ENCODE results near the gene CPEB4. TPM values are rescaled to one million over a fixed set of nuclear protein-coding genes. Genes with fewer than 3 reads are reported as not detected.

Gene CPEB4
- total RNA-seq, 1 experiment from 2014 or later: 8.7 TPM

DNA sequence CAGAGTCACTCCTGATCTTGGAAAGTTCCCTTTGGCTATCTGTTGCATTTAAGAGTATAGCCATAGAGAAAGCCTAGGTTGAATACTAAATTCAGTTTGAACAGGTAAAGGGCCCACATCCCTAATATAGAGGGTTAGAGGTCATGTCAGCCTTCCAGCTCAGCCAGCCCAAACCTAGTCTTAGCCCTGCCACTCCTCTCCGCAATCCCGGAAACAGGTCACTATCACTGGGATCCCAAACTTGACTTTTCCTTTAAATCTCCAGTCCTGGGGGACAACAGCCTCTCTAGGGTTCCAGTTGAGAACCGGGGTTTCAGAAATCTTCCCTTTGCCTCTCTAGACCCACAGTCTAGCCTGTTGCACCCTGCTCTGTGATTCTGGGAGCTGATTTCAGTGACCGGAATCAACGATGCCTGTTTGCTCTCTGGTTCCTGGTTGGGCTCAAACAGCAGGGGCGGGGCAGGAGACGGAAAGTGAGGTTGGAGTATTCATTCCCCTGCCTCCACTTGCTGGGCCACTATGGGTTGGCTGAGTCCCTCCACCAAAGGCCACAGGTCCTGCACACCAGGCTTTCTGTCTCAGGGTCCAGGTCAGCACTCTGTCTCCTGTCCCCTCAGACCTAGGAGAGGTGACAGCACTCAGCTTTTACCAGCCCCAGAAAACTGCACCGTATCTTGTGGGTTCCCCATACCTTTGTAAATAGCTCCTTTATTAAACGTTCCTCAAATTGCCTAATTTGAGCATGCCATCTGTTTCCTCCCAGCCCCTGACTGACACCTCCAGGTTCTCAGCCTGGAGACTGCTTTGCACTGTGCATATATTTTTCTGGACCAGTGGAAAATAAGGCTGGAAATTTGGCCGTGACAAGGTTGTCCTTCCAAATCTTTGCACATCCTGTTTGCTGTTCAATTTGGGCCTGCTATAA lies 23.8 kb upstream of the CPEB4 start:
- H4K91ac ChIP-seq (ENCODE audit: insufficient read length, low read depth, low read length): no peak overlapping the region
- Mint-ChIP-seq H3K9me3 (peaks cover 0 to 10% of the 10 kb centered on the region in 2 experiments; a peak in 2 of 5 replicates), H3K27ac (no peak overlapping the region), H3K27me3 (ENCODE audit: low read depth) (peaks cover 1% of the 10 kb centered on the region), H3K4me1 (peaks cover 20 to 24% of the 10 kb centered on the region in 2 experiments), H3K36me3 (ENCODE audit: insufficient read depth in 1 of 3, low read depth in 3 of 3) (peaks cover 0 to 4% (median 0%) of the 10 kb centered on the region in 3 experiments; a peak in 2 of 7 replicates), H3K4me3 (no peak overlapping the region)
- H3K56ac ChIP-seq (ENCODE audit: insufficient read length, low read depth, low read length): no peak overlapping the region
- no peak overlapping the region for H2BK5ac ChIP-seq (ENCODE audit: insufficient read length, low read length)
- no peak overlapping the region for H3K4me2 ChIP-seq (ENCODE audit: insufficient read depth, insufficient read length, low read length)
- TF ChIP-seq, protein P1, sequence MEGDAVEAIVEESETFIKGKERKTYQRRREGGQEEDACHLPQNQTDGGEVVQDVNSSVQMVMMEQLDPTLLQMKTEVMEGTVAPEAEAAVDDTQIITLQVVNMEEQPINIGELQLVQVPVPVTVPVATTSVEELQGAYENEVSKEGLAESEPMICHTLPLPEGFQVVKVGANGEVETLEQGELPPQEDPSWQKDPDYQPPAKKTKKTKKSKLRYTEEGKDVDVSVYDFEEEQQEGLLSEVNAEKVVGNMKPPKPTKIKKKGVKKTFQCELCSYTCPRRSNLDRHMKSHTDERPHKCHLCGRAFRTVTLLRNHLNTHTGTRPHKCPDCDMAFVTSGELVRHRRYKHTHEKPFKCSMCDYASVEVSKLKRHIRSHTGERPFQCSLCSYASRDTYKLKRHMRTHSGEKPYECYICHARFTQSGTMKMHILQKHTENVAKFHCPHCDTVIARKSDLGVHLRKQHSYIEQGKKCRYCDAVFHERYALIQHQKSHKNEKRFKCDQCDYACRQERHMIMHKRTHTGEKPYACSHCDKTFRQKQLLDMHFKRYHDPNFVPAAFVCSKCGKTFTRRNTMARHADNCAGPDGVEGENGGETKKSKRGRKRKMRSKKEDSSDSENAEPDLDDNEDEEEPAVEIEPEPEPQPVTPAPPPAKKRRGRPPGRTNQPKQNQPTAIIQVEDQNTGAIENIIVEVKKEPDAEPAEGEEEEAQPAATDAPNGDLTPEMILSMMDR (conservative IDR thresholded peaks at IDR 0.05): no peak
- H2BK15ac ChIP-seq (ENCODE audit: low read depth, low read length): no peak overlapping the region
- no peaks in the 10 kb centered on the region for H3K9me3 ChIP-seq (ENCODE audit: control insufficient read depth, low read depth, low read length)
- H3K4me1 ChIP-seq (ENCODE audit: insufficient read depth, low read length): no peaks in the 10 kb centered on the region; the same call in 1 of the 2 replicates
- no peak overlapping the region for H4K5ac ChIP-seq (ENCODE audit: insufficient read length, low read depth, low read length)
- H3K79me2 ChIP-seq (ENCODE audit: insufficient read depth, low read length): no peaks in the 10 kb centered on the region
- no peak overlapping the region for H2AK5ac ChIP-seq (ENCODE audit: insufficient read length, low read length)
- no peak for DNase-seq
- H3K79me1 ChIP-seq (ENCODE audit: insufficient read depth, low read depth, low read length, poor library complexity, severe bottlenecking): no peaks in the 10 kb centered on the region
- no peak overlapping the region for H2BK120ac ChIP-seq (ENCODE audit: low read depth, low read length, poor library complexity, severe bottlenecking)
- no peak overlapping the region for H3K18ac ChIP-seq (ENCODE audit: insufficient read length, low read depth, low read length)
- no peaks in the 10 kb centered on the region for H3K27me3 ChIP-seq (ENCODE audit: insufficient read depth, low read length)
- no peak overlapping the region for H2BK12ac ChIP-seq (ENCODE audit: insufficient read length, low read depth, low read length)
- H2BK20ac ChIP-seq (ENCODE audit: low read depth, low read length, poor library complexity, severe bottlenecking): no peak overlapping the region
- H3K27ac ChIP-seq (ENCODE audit: insufficient read length, low read depth, low read length): no peak overlapping the region
- no peak overlapping the region for H4K8ac ChIP-seq (replicated peaks; ENCODE audit: insufficient read length, low read depth, low read length)
- H3K23me2 ChIP-seq (ENCODE audit: insufficient read length, low read depth, low read length, poor library complexity, severe bottlenecking): no peaks in the 10 kb centered on the region
- H3K9ac ChIP-seq (ENCODE audit: extremely low read depth, insufficient read length, low read length): no peak overlapping the region
- H3K14ac ChIP-seq (ENCODE audit: insufficient read depth, low read length): no peak overlapping the region
- no CpG with 5 or more reads among the region's 10 CpGs for WGBS (ENCODE audit: extremely low coverage, insufficient read length, low lambda C conversion rate)
- H2AFZ ChIP-seq (ENCODE audit: low read length): no peak overlapping the region
- H3T11ph ChIP-seq (ENCODE audit: low read length): no peak overlapping the region
- H3K4ac ChIP-seq (ENCODE audit: low read depth, low read length): no peak overlapping the region
- H3K23ac ChIP-seq (ENCODE audit: insufficient read length, low read depth, low read length): no peak overlapping the region
- no peaks in the 10 kb centered on the region for H4K20me1 ChIP-seq (ENCODE audit: control insufficient read depth, insufficient read depth, insufficient read length)

Data from H9 (cell line).